Measurements from ENCODE around the gene BANP.

Gene BANP

DNA sequence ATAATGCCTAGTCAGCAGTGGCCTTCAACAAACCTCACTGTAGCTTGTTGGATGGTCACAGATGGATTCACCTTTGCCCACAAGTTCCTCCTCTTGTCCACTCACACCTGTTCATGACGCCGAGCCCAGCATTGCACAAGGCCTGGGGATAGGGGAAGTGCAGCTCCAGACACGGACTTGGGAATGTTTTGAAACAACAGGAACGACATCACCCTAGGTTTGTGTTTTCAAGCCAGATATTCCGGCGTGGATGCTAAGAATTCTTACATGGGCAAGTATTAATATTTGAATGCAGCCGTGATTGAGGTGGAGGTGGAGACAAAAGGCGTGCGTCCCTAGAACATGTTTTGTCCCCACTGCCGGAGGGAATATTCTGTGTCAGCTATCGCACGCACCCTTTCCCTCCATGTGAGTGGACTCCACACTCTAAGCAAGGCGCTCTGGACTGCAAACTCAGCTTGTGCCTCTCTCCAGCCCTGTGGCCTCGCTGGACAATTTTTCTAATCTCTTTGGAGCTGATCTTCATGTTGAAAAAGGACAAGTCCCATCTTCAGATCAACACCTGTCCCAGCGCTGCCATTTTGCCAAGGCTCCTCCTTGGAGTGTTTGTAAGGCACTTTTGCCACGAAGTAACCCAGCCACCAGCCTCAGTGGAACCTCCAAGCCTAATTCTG lies 2.0 kb upstream of the BANP start:
- H3K27me3 ChIP-seq (ENCODE audit: low read depth) = no peaks in the 10 kb centered on the region
- no peak for DNase-seq (ENCODE audit: low spot score in 2 of 2)
- in situ Hi-C loops (cut with MboI; ENCODE audit: low sequenced_read_pairs) = no loop called here
- H3K4me3 ChIP-seq = no peak overlapping the region
- H3K9me3 ChIP-seq = no peaks in the 10 kb centered on the region
- peaks cover 12% of the 10 kb centered on the region for H3K4me1 ChIP-seq
- H3K36me3 ChIP-seq (replicated peaks) = peaks cover 12% of the 10 kb centered on the region

DNA sequence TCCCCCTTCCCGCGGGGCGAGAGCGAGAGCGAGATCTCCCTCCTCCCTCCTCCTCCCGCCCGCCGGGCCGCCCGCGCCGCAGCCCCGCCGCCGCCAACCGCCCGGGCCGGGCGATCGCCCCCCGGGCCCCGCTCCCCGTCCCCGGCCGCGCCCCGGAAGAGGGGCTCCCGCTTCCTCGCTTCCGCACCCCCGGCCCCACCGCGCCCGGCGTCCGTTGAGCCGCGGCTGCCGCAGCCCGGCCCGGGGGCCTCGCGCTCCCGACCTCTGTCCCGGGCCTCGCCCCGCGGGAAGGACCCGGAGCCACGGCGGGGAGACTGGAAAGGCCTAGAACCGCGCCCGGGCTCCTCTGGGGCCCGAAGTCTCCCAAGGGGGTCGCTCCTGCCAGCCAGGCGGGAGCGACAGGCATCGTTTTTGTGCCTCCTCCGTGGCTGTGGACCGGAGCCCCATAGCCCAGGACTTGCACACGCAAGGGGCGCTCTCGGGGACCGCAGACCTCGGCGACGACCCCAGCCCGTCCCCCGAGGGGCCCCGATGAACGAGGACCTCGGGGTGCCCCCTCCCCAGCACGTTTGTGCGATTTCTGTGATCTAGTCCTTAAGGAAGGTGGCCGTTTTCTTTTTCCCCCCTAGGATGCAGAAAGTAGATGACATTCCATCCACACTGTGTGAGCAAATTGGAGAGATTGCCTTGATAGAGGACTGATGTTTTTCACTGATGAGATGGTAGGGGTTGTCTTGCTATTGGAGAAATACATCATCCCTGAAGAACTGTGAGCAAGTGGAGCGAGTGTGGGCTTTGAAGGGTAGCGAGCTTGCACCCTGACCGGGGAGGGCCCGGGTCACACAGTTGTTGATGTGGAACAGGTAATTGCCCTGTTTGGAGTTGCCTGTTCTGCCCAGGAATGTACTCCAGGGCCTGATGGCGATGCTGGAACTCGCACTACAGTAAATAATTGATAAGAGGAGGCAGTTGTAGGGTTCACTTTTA lies 611 bp downstream of the BANP start:
- in situ Hi-C loops (cut with MboI; ENCODE audit: low sequenced_read_pairs) = no loop called here
- no peak for DNase-seq (ENCODE audit: low spot score in 2 of 2)
- no peaks in the 10 kb centered on the region for H3K9me3 ChIP-seq

DNA sequence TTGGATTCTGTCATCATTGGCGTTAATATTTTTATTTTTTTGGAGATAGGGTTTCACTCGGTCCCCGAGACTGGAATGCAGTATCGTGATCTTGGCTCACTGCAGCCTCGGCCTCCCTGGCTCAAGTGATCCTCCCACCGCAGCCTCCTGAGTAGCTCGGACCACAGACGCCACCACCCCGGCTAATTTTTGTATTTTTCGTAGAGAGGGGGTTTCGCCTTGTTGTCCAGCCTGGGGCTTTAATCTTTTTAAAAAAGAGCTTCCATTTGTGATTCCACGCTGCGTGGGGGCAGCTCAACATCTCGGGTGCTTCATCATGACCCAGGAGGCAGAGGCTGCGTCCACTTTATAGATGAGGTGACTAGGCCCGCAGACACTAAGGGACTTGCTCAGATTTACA lies 1.5 kb downstream of the BANP start:
- H3K4me3 ChIP-seq = peak overlapping the region; percentile 91
- no peak for DNase-seq (ENCODE audit: low spot score in 2 of 2)
- in situ Hi-C loops (cut with MboI; ENCODE audit: low sequenced_read_pairs) = no loop called here
- peaks cover 29% of the 10 kb centered on the region for H3K36me3 ChIP-seq (replicated peaks)
- no peaks in the 10 kb centered on the region for H3K27me3 ChIP-seq (ENCODE audit: low read depth)
- peaks cover 12% of the 10 kb centered on the region for H3K4me1 ChIP-seq
- H3K9me3 ChIP-seq = no peaks in the 10 kb centered on the region

More for the DNA sequence above, 611 bp downstream of the BANP start:
- peaks cover 23% of the 10 kb centered on the region for H3K36me3 ChIP-seq (replicated peaks)
- no peaks in the 10 kb centered on the region for H3K27me3 ChIP-seq (ENCODE audit: low read depth)
- peaks cover 12% of the 10 kb centered on the region for H3K4me1 ChIP-seq
- peak overlapping the region; percentile 91 for H3K4me3 ChIP-seq

DNA sequence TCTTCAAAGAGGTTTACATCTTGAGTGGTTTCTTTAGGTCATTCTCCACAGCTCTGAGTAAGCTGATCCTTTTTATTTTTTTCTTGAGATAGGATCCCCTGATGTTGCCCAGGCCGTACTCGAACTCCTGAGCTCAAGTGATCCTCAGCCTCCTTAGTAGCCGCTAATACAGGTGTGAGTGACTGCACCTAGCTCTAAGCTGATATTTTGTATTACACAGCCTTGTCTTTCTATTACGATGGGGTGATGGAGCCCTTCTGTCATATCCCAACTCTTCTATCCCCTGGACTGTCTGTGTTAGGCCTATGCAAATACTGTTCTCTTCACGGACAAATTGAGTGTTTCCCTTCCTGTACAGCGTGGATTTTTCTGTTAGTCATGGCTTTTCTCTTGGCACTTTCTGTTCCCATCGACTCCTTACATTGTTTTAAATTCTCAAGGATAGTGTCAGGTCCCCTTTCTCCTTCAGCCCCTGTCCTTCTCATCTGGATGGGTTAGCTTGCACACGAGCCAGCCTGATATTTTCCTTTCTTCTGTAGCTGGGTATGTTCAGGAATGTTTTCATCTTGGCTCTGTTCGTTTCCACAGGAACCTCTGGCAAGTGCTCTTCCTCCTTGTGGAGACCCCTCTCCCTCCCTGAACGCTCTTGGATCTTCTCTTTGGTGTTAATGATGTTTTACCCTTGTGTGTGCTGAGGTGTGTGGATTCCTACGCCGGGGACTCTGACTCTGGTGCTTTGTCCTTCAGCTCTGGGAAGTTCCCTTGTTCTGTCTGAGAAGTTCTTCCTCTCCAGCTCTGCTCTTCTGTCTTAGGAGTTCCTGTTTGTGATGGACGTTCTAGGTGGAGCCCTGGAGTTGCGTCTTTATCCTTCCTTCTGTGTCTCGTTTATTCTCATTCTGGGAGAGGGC lies 2.3 kb downstream of the BANP start:
- Histone ChIP-seq H3K36me3 (replicated peaks) (peaks cover 29% of the 10 kb centered on the region), H3K27me3 (ENCODE audit: low read depth) (no peaks in the 10 kb centered on the region), H3K4me3 (no peak overlapping the region), H3K4me1 (peaks cover 12% of the 10 kb centered on the region), H3K9me3 (no peaks in the 10 kb centered on the region)
- no peak for DNase-seq (ENCODE audit: low spot score in 2 of 2)
- in situ Hi-C loops (cut with MboI; ENCODE audit: low sequenced_read_pairs) = no loop called here

DNA sequence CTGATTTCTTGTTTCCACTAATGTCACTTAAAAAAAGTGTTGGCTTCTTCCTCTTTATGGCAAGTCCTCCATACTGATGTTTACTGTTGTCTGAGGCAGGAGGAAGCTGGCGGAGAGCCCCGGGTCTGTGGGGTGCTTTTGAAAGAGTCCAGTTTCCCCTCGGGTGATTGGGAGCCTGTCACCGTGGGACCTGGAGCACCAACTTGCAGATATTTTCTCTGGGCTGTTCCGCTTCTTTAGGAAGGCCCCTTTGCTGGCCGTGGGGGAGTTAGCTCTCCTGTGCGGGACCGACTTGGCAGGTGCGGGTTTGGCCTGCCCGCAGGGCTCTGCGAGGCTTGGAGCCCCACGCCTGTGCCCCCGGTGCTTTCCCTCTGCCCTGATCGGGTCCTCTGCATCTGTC lies 3.1 kb downstream of the BANP start:
- DNase-seq (ENCODE audit: low spot score in 2 of 2) = no peak
- Histone ChIP-seq H3K27me3 (ENCODE audit: low read depth) (no peaks in the 10 kb centered on the region), H3K9me3 (no peaks in the 10 kb centered on the region), H3K36me3 (replicated peaks) (peaks cover 29% of the 10 kb centered on the region), H3K4me3 (no peak overlapping the region), H3K4me1 (peaks cover 12% of the 10 kb centered on the region)
- in situ Hi-C loops (cut with MboI; ENCODE audit: low sequenced_read_pairs) = no loop called here

DNA sequence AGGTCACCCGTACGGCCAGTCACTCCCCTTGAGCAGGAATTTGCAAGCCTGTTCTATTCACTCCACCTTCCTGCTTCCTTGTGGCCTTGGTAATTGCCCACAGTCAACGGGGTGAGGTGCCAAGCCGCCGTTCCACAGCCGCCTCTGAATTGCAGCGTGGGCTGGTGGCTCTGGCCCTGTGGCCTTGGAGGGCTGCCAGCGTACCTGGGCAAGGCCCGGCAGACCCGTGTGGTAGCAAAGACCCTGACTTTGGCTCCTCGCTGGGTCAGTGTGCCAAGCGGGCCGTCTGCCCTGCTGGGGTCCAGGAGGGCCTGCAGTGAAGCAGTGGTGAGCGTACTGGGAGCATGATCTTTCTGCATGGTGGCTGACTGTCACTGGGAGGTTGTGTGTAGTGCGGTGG lies 3.6 kb downstream of the BANP start:
- Histone ChIP-seq H3K4me3 (no peak overlapping the region), H3K36me3 (replicated peaks) (peaks cover 29% of the 10 kb centered on the region), H3K9me3 (no peaks in the 10 kb centered on the region), H3K27me3 (ENCODE audit: low read depth) (no peaks in the 10 kb centered on the region), H3K4me1 (peaks cover 12% of the 10 kb centered on the region)
- no peak for DNase-seq (ENCODE audit: low spot score in 2 of 2)
- in situ Hi-C loops (cut with MboI; ENCODE audit: low sequenced_read_pairs) = no loop called here

DNA sequence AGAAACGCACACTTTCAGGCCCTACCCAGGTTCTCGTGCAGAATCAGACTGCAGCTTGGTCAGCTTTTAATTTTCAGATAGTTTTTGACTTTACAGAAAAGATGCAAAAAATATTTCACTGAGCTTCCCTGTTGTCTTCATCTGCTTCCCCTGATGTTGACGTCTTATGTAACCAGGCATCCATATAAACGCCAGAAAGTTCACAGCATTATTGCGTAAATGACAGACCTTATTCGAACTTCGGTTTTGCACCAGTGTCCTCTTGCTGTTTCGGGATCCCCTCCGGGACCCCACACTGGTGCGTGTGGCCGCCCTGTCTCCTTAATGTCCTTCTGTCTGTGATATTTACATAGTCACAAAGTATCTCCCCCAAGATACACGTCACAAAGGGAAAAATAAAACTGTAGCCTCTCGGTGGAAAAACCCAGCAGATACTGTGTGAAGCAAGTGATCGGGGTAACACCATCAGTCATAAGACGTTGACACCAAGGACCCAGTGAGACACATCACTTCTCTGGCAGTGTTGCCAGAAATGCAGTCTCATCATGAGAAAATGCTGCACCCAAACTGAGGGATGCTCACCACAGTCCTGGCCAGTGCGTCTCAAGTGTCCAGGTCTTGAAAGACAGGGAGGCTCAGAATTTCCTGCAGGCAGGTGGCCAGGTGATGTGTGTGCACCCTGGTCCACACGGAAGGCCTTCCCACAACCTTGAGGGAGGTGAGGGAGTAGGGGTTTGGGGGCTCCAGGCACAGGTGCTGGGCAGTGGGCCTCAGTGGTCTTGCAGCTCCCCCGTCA lies 4.3 kb downstream of the BANP start:
- H3K4me3 ChIP-seq = no peak overlapping the region
- H3K4me1 ChIP-seq = peaks cover 12% of the 10 kb centered on the region
- no peaks in the 10 kb centered on the region for H3K27me3 ChIP-seq (ENCODE audit: low read depth)
- peaks cover 29% of the 10 kb centered on the region for H3K36me3 ChIP-seq (replicated peaks)
- H3K9me3 ChIP-seq = no peaks in the 10 kb centered on the region
- no peak for DNase-seq (ENCODE audit: low spot score in 2 of 2)
- in situ Hi-C loops (cut with MboI; ENCODE audit: low sequenced_read_pairs) = no loop called here

DNA sequence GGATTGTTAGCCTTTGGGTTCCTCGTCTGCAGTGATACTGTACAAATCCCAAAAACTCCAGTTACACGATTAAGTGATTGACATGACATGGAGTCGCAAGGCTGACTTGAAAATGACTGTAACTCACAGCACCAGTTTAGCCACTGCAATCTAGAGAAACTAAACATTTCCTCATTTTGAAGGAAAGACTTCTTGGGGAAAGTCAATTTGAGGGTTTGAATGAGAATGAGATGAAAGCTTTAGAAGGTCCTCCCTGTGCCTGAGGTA lies 4.8 kb downstream of the BANP start:
- no peak overlapping the region for H3K4me3 ChIP-seq
- no peak for DNase-seq (ENCODE audit: low spot score in 2 of 2)
- H3K9me3 ChIP-seq = no peaks in the 10 kb centered on the region
- H3K4me1 ChIP-seq = peaks cover 10% of the 10 kb centered on the region
- in situ Hi-C loops (cut with MboI; ENCODE audit: low sequenced_read_pairs) = no loop called here
- H3K36me3 ChIP-seq (replicated peaks) = peaks cover 29% of the 10 kb centered on the region
- H3K27me3 ChIP-seq (ENCODE audit: low read depth) = no peaks in the 10 kb centered on the region

DNA sequence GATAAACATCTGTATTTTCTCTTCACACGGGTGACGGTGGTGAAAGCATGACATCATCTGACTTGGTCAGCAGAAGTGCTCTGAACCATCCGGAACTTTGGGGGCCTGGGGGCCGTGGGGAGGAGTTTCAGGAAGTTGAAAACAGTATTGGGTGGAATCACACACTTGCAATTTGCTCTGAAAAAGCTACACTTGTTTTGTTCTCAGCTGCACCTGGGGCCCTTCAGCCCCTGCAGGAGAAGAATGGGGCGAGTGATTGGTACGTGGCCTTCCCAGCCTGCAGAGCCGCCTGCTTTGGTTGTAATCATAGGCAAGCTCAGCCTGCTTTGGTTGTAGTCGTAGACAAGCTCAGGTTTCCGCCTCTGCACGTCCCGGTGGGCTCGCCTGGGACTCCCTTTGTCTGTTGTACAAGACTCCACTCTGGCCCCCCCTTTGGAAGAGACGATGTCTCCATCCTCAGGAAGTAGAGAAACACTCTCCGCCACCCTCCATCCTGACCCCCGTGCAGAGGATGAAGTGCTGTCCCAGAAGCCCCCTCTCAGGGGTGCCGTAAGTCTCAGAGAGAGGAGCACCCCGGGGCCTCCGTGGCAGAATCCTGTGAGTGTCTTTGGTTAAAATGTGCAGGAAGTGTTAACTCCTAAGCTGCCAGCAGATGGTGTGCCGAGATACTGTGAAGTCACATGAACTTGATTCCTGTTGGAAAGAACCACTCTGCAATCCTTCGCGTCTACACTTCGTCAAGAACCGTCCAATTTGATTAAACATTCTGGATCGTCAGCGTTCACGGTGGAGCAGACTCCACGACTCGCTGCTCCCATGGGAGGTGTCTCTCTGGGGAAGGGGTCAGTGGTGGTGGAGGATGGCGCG lies 5.4 kb downstream of the BANP start:
- in situ Hi-C loops (cut with MboI; ENCODE audit: low sequenced_read_pairs) = no loop called here
- Histone ChIP-seq H3K27me3 (ENCODE audit: low read depth) (no peaks in the 10 kb centered on the region), H3K9me3 (no peaks in the 10 kb centered on the region), H3K4me3 (no peak overlapping the region), H3K36me3 (replicated peaks) (peaks cover 29% of the 10 kb centered on the region), H3K4me1 (peaks cover 10% of the 10 kb centered on the region)
- DNase-seq (ENCODE audit: low spot score in 2 of 2) = peak in 1 of 2 experiments; percentile 29

DNA sequence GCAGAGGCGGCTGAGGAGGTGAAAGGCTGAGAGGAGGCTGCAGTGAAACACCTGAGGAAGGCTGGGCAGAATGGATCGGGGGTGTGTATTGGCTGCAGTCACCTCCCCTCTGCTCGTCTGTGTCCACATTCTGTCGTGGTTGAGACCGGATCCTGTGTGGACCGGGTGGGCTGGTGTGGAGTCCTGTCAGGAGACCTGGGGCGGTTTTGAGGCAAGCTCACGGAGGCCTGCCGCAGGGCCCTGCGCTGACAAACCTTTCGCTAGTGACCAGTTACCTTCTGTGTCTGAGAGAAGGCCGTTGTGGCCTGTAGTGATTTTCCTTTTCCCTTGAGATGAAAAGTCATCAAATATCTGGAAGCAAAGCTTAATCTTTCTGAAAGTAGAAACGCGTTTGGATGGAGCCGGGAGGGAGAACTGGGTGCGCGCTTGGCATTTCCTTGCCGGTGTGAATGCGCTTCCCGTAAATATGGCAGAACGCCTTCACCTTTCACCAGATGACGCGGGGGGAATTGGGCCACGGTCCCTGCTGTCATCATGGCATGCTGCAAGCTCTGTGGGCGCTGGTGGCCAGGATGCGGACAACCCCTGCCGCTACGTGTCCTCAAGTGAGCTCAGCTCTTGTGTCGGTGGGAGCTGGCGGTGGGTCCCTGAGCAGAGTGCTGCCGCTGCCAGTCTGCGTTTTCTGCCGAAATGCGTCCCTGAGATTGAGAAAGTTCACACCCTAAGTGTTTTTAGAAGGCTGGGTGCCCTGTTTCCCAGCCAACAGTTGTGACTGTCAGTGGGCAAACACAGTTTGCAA lies 6.3 kb downstream of the BANP start:
- Histone ChIP-seq H3K9me3 (no peaks in the 10 kb centered on the region), H3K36me3 (replicated peaks) (peaks cover 25% of the 10 kb centered on the region), H3K4me3 (no peak overlapping the region), H3K27me3 (ENCODE audit: low read depth) (no peaks in the 10 kb centered on the region), H3K4me1 (peaks cover 8% of the 10 kb centered on the region)
- in situ Hi-C loops (cut with MboI; ENCODE audit: low sequenced_read_pairs) = no loop called here
- DNase-seq (ENCODE audit: low spot score in 2 of 2) = no peak

DNA sequence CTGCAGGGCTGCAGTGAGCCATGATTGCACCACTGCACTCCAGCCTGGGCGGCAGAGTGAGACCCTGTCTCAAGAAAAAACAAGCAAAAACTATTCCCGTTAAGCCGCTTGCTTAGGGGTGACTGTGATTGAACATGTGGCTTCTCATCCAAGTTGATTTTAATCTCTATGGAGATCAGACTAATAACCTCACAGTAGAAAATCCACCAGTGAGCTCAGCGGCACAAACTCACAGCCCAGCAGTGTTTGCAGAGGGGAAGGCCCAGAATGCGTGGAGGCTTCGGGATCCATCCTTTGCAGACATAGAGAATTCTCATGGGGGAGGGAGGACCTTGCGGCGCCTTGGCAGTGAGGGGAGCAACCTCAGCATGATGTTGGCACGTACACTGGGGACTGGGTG lies 7.4 kb downstream of the BANP start:
- Histone ChIP-seq H3K9me3 (no peaks in the 10 kb centered on the region), H3K36me3 (replicated peaks) (peaks cover 21% of the 10 kb centered on the region), H3K4me3 (no peak overlapping the region), H3K27me3 (ENCODE audit: low read depth) (no peaks in the 10 kb centered on the region), H3K4me1 (no peaks in the 10 kb centered on the region)
- in situ Hi-C loops (cut with MboI; ENCODE audit: low sequenced_read_pairs) = no loop called here
- no peak for DNase-seq (ENCODE audit: low spot score in 2 of 2)

All from HAP-1 (cell line).